Keratinocyte (primary cell): ENCODE results near the gene SULT4A1.

Source experiments
- CTCF ChIP-seq, 3 experiments: IDR thresholded peaks in 1 of 3; conservative IDR thresholded peaks in 1 of 3; optimal IDR thresholded peaks in 1 of 3; 2 replicates in 2 of 3; 3 replicates in 1 of 3; pipeline versions ENCODE3 to v1.5.1; 2011; ENCODE audit warnings: low read length in 3 of 3, mild to moderate bottlenecking in 3 of 3, moderate library complexity in 2 of 3, control low read depth in 1 of 3, inconsistent platforms in 1 of 3; ENCODE audit not compliant: insufficient read depth in 2 of 3; ENCODE audit errors: extremely low read depth in 1 of 3
- EZH2 ChIP-seq: IDR thresholded peaks from one replicate; pipeline ENCODE4 v1.6.1; 2012; ENCODE audit warnings: inconsistent platforms, mild to moderate bottlenecking, low read length, moderate library complexity

GRCh38 chr22:43878079-43878795 lies 15.9 kb upstream of the SULT4A1 start:
- TF ChIP-seq CTCF (optimal IDR thresholded peaks at IDR 0.05 in 1 of 3, IDR thresholded peaks at IDR 0.05 in 1 of 3, conservative IDR thresholded peaks at IDR 0.05 in 1 of 3; ENCODE audit: extremely low read depth in 1 of 3, insufficient read depth in 2 of 3, low read length in 3 of 3) (no peak), EZH2 (no peak)
